Left ventricle myocardium inferior (tissue), 1 donor: Measurements from ENCODE around the gene ZFP3. TPM values are rescaled to one million over a fixed set of nuclear protein-coding genes. Genes with fewer than 3 reads are reported as not detected.

ENCODE experiments used
- DNase-seq: peaks from one replicate; pipeline ENCODE4 v3.0.0-alpha.2; 2020
- H3K27ac ChIP-seq: fragments of 200-600 bp; replicated peaks from 2 replicates; pipeline ENCODE4 v1.8.0; 2021
- H3K27me3 ChIP-seq: fragments of 200-600 bp; 2 replicates; pipeline ENCODE4 v1.8.0; 2021; ENCODE audit warnings: low read depth
- H3K36me3 ChIP-seq: fragments of 200-600 bp; 2 replicates; pipeline ENCODE4 v1.8.0; 2021
- H3K4me1 ChIP-seq: fragments of 200-600 bp; 2 replicates; pipeline ENCODE4 v1.8.0; 2021
- H3K4me3 ChIP-seq: fragments of 200-600 bp; 2 replicates; pipeline ENCODE4 v1.8.0; 2021; ENCODE audit warnings: mild to moderate bottlenecking, moderate library complexity
- H3K9me3 ChIP-seq: fragments of 200-600 bp; replicated peaks from 2 replicates; pipeline ENCODE4 v1.8.0; 2021
- CTCF ChIP-seq: fragments of 200-600 bp; IDR thresholded peaks from 2 replicates; pipeline ENCODE4 v1.8.0; 2021; ENCODE audit warnings: antibody characterized with exemption, mild to moderate bottlenecking, borderline replicate concordance
- intact Hi-C: fragments of 100-400 bp; cut with micrococcal nuclease; formaldehyde crosslinking; loops from one replicate; pipeline ENCODE4 v1.11.0; 2022
- total RNA-seq: library from RNA; stranded (reverse); fragmentation: NEBNext Ultra II Directional; extraction: Animal tissue kit (Norgen Biotek cat#: 25700); gene quantifications from one replicate; pipeline ENCODE4 v1.2.1, GENCODE V29; 2021
- donor health status: DM: no; HTN: yes; CAD: no; lungs with severe emphysema.

ZFP3 gene
- total RNA-seq, 1 donor from 2014 or later = 11.0 TPM

GRCh38 chr17:5044630-5045029 is 33.6 kb upstream of the ZFP3 start:
- no peaks in the 10 kb centered on the region for H3K9me3 ChIP-seq
- intact Hi-C loops = no loop called here
- no peak overlapping the region for H3K4me3 ChIP-seq
- no peak for DNase-seq
- no peaks in the 10 kb centered on the region for H3K27me3 ChIP-seq
- TF ChIP-seq CTCF = no peak
- peaks cover 5% of the 10 kb centered on the region for H3K4me1 ChIP-seq
- no peak overlapping the region for H3K27ac ChIP-seq
- H3K36me3 ChIP-seq = no peaks in the 10 kb centered on the region

GRCh38 chr17:5045496-5045895 is 32.8 kb upstream of the ZFP3 start:
- Histone ChIP-seq H3K4me3 (no peak overlapping the region), H3K27me3 (no peaks in the 10 kb centered on the region), H3K9me3 (no peaks in the 10 kb centered on the region), H3K36me3 (no peaks in the 10 kb centered on the region), H3K4me1 (peaks cover 10% of the 10 kb centered on the region), H3K27ac (no peak overlapping the region)
- intact Hi-C loops = no loop called here
- no peak for TF ChIP-seq CTCF
- DNase-seq = no peak

- H3K27ac ChIP-seq = no peak overlapping the region
- intact Hi-C loops = no loop called here
- H3K36me3 ChIP-seq = no peaks in the 10 kb centered on the region
- H3K27me3 ChIP-seq = no peaks in the 10 kb centered on the region
- no peak for TF ChIP-seq CTCF
- DNase-seq = no peak
- H3K4me1 ChIP-seq = peaks cover 10% of the 10 kb centered on the region
- no peak overlapping the region for H3K4me3 ChIP-seq
- H3K9me3 ChIP-seq = no peaks in the 10 kb centered on the region
These were observed 30.8 kb upstream of the ZFP3 start for GRCh38 chr17:5047446-5047845.

GRCh38 chr17:5049314-5049841 is 28.9 kb upstream of the ZFP3 start:
- no peaks in the 10 kb centered on the region for H3K9me3 ChIP-seq
- H3K36me3 ChIP-seq = no peaks in the 10 kb centered on the region
- TF ChIP-seq CTCF = no peak
- H3K27me3 ChIP-seq = no peaks in the 10 kb centered on the region
- peak overlapping the region; percentile 75 for H3K27ac ChIP-seq
- peaks cover 10% of the 10 kb centered on the region for H3K4me1 ChIP-seq
- H3K4me3 ChIP-seq = no peak overlapping the region
- intact Hi-C loops = no loop called here
- no peak for DNase-seq

GRCh38 chr17:5050278-5050677 is 28.0 kb upstream of the ZFP3 start:
- Histone ChIP-seq H3K4me3 (no peak overlapping the region), H3K4me1 (peaks cover 10% of the 10 kb centered on the region), H3K27ac (peak overlapping the region; percentile 75), H3K36me3 (no peaks in the 10 kb centered on the region), H3K27me3 (no peaks in the 10 kb centered on the region), H3K9me3 (no peaks in the 10 kb centered on the region)
- no peak for TF ChIP-seq CTCF
- DNase-seq = no peak
- intact Hi-C loops = no loop called here
